Activated CD4-positive, alpha-beta memory T cell treated with anti-CD3 and anti-CD28 coated beads, Interleukin-2, amount 10 ng/mL, durations not matched to agents 7 days and 5 days (primary cell): ENCODE measurements around the gene PPP1R13L. TPM values are rescaled to one million over a fixed set of nuclear protein-coding genes. Genes with fewer than 3 reads are reported as not detected.
"Not testable (repeated sequence)": the region's sequence is repeated elsewhere in the genome, so short reads cannot be mapped to it uniquely, and the experiment has no call there.

Experiments
- CTCF ChIA-PET: fragments of 350-600 bp; sonication (Branson Sonifier 250); formaldehyde crosslinking; loops from one replicate; lab custom pipeline; 2021; ENCODE audit warnings: antibody characterized with exemption, inconsistent platforms; lab: Charles Lee
- POLR2A ChIA-PET: fragments of 350-600 bp; sonication (Branson Sonifier 250); formaldehyde crosslinking; loops from one replicate; lab custom pipeline; 2021; ENCODE audit warnings: antibody characterized with exemption; lab: Charles Lee
- DNase-seq: peaks from one replicate; pipeline ENCODE4 v3.0.0-alpha.2; 2020
- H3K27ac Mint-ChIP-seq: one replicate; pipeline ENCODE4 v1.8.0; 2021; ENCODE audit warnings: mild to moderate bottlenecking, mixed read lengths
- H3K27me3 Mint-ChIP-seq: one replicate; pipeline ENCODE4 v1.8.0; 2021; ENCODE audit warnings: mixed read lengths
- H3K36me3 Mint-ChIP-seq: one replicate; pipeline ENCODE4 v1.8.0; 2021; ENCODE audit warnings: low read depth, mixed read lengths
- H3K4me1 Mint-ChIP-seq: one replicate; pipeline ENCODE4 v1.8.0; 2021; ENCODE audit warnings: mixed read lengths
- H3K4me3 Mint-ChIP-seq: one replicate; pipeline ENCODE4 v1.8.0; 2021; ENCODE audit warnings: mild to moderate bottlenecking, mixed read lengths
- H3K9me3 Mint-ChIP-seq: one replicate; pipeline ENCODE4 v1.8.0; 2021; ENCODE audit warnings: mixed read lengths
- total RNA-seq, 2 experiments: library from RNA; stranded (reverse); gene quantifications; one replicate each; pipeline ENCODE4 v1.2.3, GENCODE V29; 2021

PPP1R13L gene
- total RNA-seq, 2 experiments from 2014 or later, result 13.0 to 18.9 TPM

GRCh38 chr19:45344621-45345505 is 60.0 kb downstream of the PPP1R13L start:
- H3K9me3 Mint-ChIP-seq, result no peaks in the 10 kb centered on the region
- no peaks in the 10 kb centered on the region for H3K36me3 Mint-ChIP-seq
- ChIA-PET POLR2A (no interaction called here), CTCF (interaction anchor here (0.7 kb wide), 1 partner anchor 279 kb away, joined by 4 read pairs; no protein-coding TSS in a partner anchor)
- H3K4me1 Mint-ChIP-seq, result peaks cover 3% of the 10 kb centered on the region
- peaks cover 13% of the 10 kb centered on the region for H3K27me3 Mint-ChIP-seq
- no peak for DNase-seq
- no peak overlapping the region for H3K4me3 Mint-ChIP-seq
- no peak overlapping the region for H3K27ac Mint-ChIP-seq

- Mint-ChIP-seq H3K27me3 (peaks cover 13% of the 10 kb centered on the region), H3K4me1 (peaks cover 7% of the 10 kb centered on the region), H3K36me3 (no peaks in the 10 kb centered on the region), H3K9me3 (no peaks in the 10 kb centered on the region), H3K27ac (no peak overlapping the region), H3K4me3 (no peak overlapping the region)
- ChIA-PET CTCF (no interaction called here), POLR2A (no interaction called here)
- DNase-seq, result no peak
Measured at GRCh38 chr19:45342911-45343310, 62.0 kb downstream of the PPP1R13L start.

GRCh38 chr19:45340899-45341453 is 63.9 kb downstream of the PPP1R13L start:
- no peak for DNase-seq
- POLR2A ChIA-PET, result interaction anchor here (0.6 kb wide), 1 partner anchor 519 kb away, joined by 5 read pairs; no protein-coding TSS in a partner anchor
- Mint-ChIP-seq H3K4me3 (no peak overlapping the region), H3K27ac (no peak overlapping the region), H3K36me3 (no peaks in the 10 kb centered on the region), H3K4me1 (peaks cover 7% of the 10 kb centered on the region), H3K9me3 (no peaks in the 10 kb centered on the region), H3K27me3 (peaks cover 16% of the 10 kb centered on the region)
- CTCF ChIA-PET, result interaction anchor here (1.8 kb wide), 1 partner anchor 138 kb away, joined by 4 read pairs; no protein-coding TSS in a partner anchor

GRCh38 chr19:45340232-45340898 is 64.5 kb downstream of the PPP1R13L start, which contains the start of gene KLC3:
TSS of gene KLC3 (plus strand) at chr19:45340750. CDS start at chr19:45345542, 4,792 bp downstream.
- H3K9me3 Mint-ChIP-seq, result no peaks in the 10 kb centered on the region
- peak; percentile 41 for DNase-seq
- H3K4me3 Mint-ChIP-seq, result peak within 1 kb of the TSS; percentile 15
- peaks cover 13% of the 10 kb centered on the region for H3K27me3 Mint-ChIP-seq
- H3K27ac Mint-ChIP-seq, result no peak within 1 kb of the TSS
- ChIA-PET CTCF (interaction anchor here (1.5 to 2.0 kb wide), 3 partner anchors 14 to 138 kb away, joined by 3 to 5 read pairs (median 4); no protein-coding TSS in a partner anchor), POLR2A (no interaction called here)
- H3K4me1 Mint-ChIP-seq, result peaks cover 7% of the 10 kb centered on the region
- no peaks in the 10 kb centered on the region for H3K36me3 Mint-ChIP-seq

GRCh38 chr19:45339629-45340028 is 65.2 kb downstream of the PPP1R13L start:
- H3K4me1 Mint-ChIP-seq, result peaks cover 7% of the 10 kb centered on the region
- DNase-seq, result no peak
- CTCF ChIA-PET, result interaction anchor here (0.8 to 2.1 kb wide), 11 partner anchors 13 to 247 kb away, joined by 3 to 6 read pairs (median 4); partner anchors contain the start of gene PPP1R37
- H3K36me3 Mint-ChIP-seq, result no peaks in the 10 kb centered on the region
- no peak overlapping the region for H3K27ac Mint-ChIP-seq
- no peaks in the 10 kb centered on the region for H3K9me3 Mint-ChIP-seq
- peaks cover 12% of the 10 kb centered on the region for H3K27me3 Mint-ChIP-seq
- POLR2A ChIA-PET, result no interaction called here
- H3K4me3 Mint-ChIP-seq, result no peak overlapping the region

- ChIA-PET CTCF (interaction anchor here (0.6 to 1.4 kb wide), 4 partner anchors 10 to 658 kb away, joined by 3 to 5 read pairs (median 4); partner anchors contain the start of gene CCDC61), POLR2A (no interaction called here)
- Mint-ChIP-seq H3K9me3 (no peaks in the 10 kb centered on the region), H3K36me3 (no peaks in the 10 kb centered on the region), H3K27ac (no peak overlapping the region), H3K27me3 (peaks cover 9% of the 10 kb centered on the region), H3K4me3 (no peak overlapping the region), H3K4me1 (peaks cover 7% of the 10 kb centered on the region)
- no peak for DNase-seq
Measured at GRCh38 chr19:45336696-45337251, 68.1 kb downstream of the PPP1R13L start.

GRCh38 chr19:45334881-45335280 is 70.0 kb downstream of the PPP1R13L start:
- H3K4me1 Mint-ChIP-seq, DNase-seq, H3K4me3 Mint-ChIP-seq, H3K9me3 Mint-ChIP-seq, CTCF ChIA-PET, H3K27me3 Mint-ChIP-seq, H3K27ac Mint-ChIP-seq, H3K36me3 Mint-ChIP-seq, POLR2A ChIA-PET: not testable (repeated sequence)

GRCh38 chr19:45333609-45334303 is 71.1 kb downstream of the PPP1R13L start:
- Mint-ChIP-seq H3K27ac (no peak overlapping the region), H3K4me3 (no peak overlapping the region), H3K4me1 (peaks cover 3% of the 10 kb centered on the region), H3K9me3 (no peaks in the 10 kb centered on the region), H3K27me3 (peaks cover 4% of the 10 kb centered on the region), H3K36me3 (no peaks in the 10 kb centered on the region)
- DNase-seq, result no peak
- ChIA-PET POLR2A (no interaction called here), CTCF (no interaction called here)

GRCh38 chr19:45331411-45331810 is 73.5 kb downstream of the PPP1R13L start:
- no peaks in the 10 kb centered on the region for H3K36me3 Mint-ChIP-seq
- POLR2A ChIA-PET, result no interaction called here

More at GRCh38 chr19:45331411-45331810, 73.5 kb downstream of the PPP1R13L start:
- Mint-ChIP-seq H3K4me3 (no peak overlapping the region), H3K27me3 (peaks cover 3% of the 10 kb centered on the region), H3K27ac (no peak overlapping the region), H3K9me3 (no peaks in the 10 kb centered on the region), H3K4me1 (peaks cover under 1% of the 10 kb centered on the region)
- CTCF ChIA-PET, result no interaction called here
- no peak for DNase-seq

Other genes starting within 250 kb of the PPP1R13L start
- gene NKPD1, start 244.1 kb downstream of the PPP1R13L start, total RNA-seq, result under 1 TPM; 0.10 to 0.15 TPM
- 10 to 100 TPM; 64.4 to 65.0 TPM for gene TRAPPC6A, start 226.8 kb downstream of the PPP1R13L start, total RNA-seq
- gene BLOC1S3, start 226.3 kb downstream of the PPP1R13L start, total RNA-seq, result 10 to 100 TPM; 16.3 to 20.4 TPM
- gene EXOC3L2, start 159.7 kb downstream of the PPP1R13L start, total RNA-seq, result not detected
- gene MARK4, start 153.8 kb downstream of the PPP1R13L start, total RNA-seq, result 10 to 100 TPM; 26.9 to 33.3 TPM
- gene CKM, start 82.2 kb downstream of the PPP1R13L start, total RNA-seq, result not detected
- not detected for gene KLC3, start 64.3 kb downstream of the PPP1R13L start, total RNA-seq
- 10 to 100 TPM; 19.0 to 20.0 TPM for gene ERCC2, start 34.5 kb downstream of the PPP1R13L start, total RNA-seq
- gene POLR1G, start 1.6 kb upstream of the PPP1R13L start, total RNA-seq, result 1 to 10 TPM; 3.6 to 3.8 TPM
- gene ERCC1, start 18.8 kb upstream of the PPP1R13L start, total RNA-seq, result 10 to 100 TPM; 59.8 to 60.6 TPM
- gene FOSB, start 62.9 kb upstream of the PPP1R13L start, total RNA-seq, result 10 to 100 TPM; 15.3 to 16.1 TPM
- 1 to 10 TPM; 3.0 to 5.5 TPM for gene RTN2, start 92.0 kb upstream of the PPP1R13L start, total RNA-seq
- 1 to 10 TPM; 3.5 to 4.3 TPM for gene PPM1N, start 93.4 kb upstream of the PPP1R13L start, total RNA-seq
- 100 to 1,000 TPM; 224 to 233 TPM for gene VASP, start 102.4 kb upstream of the PPP1R13L start, total RNA-seq
- gene OPA3, start 179.7 kb upstream of the PPP1R13L start, total RNA-seq, result 10 to 100 TPM; 12.0 to 12.9 TPM
- not detected for gene GPR4, start 197.1 kb upstream of the PPP1R13L start, total RNA-seq
- gene EML2, start 234.3 kb upstream of the PPP1R13L start, total RNA-seq, result 100 to 1,000 TPM; 136 to 146 TPM